CD4-positive, alpha-beta T cell (primary cell): ENCODE measurements around the gene TMEM62. TPM values are rescaled to one million over a fixed set of nuclear protein-coding genes. Genes with fewer than 3 reads are reported as not detected.

ENCODE experiments used
- ATAC-seq: fragments of 200-7000 bp; cut with Tn5 transposase; one replicate; pipeline ENCODE4 v1.10.0; 2022; ENCODE audit warnings: mild to moderate bottlenecking; ENCODE audit not compliant: poor library complexity
- CTCF ChIA-PET: fragments of 350-600 bp; sonication (Branson Sonifier 250); formaldehyde crosslinking; loops from one replicate; lab custom pipeline; 2021; ENCODE audit warnings: antibody characterized with exemption, inconsistent platforms; lab: Charles Lee
- POLR2A ChIA-PET: fragments of 350-600 bp; sonication (Branson Sonifier 250); formaldehyde crosslinking; loops from one replicate; lab custom pipeline; 2021; ENCODE audit warnings: antibody characterized with exemption, inconsistent platforms; lab: Charles Lee
- DNase-seq, 14 experiments: peaks; one replicate each; pipeline ENCODE4 v3.0.0-alpha.2; 2013 to 2020; ENCODE audit warnings: mixed read lengths in 2 of 14
- H3K27ac ChIP-seq, 2 donors: one replicate each; pipeline versions ENCODE4 v1.5.1 to v1.7.0; 2013; ENCODE audit warnings: low read length in 2 of 2, low read depth in 1 of 2, mild to moderate bottlenecking in 1 of 2
- H3K27me3 ChIP-seq, 2 experiments: 1 replicate in 1 of 2; 2 replicates in 1 of 2; pipeline versions ENCODE4 v1.6.1 to v1.7.0; 2013; ENCODE audit warnings: low read length in 2 of 2, control low read depth in 1 of 2, mild to moderate bottlenecking in 1 of 2, moderate library complexity in 1 of 2; ENCODE audit not compliant: insufficient read depth in 2 of 2, control insufficient read depth in 1 of 2
- H3K36me3 ChIP-seq: one replicate; pipeline ENCODE4 v1.6.1; 2013; ENCODE audit warnings: low read length, control low read depth; ENCODE audit not compliant: insufficient read depth
- H3K4me1 ChIP-seq: one replicate; pipeline ENCODE4 v1.6.1; 2013; ENCODE audit warnings: low read length, control low read depth; ENCODE audit not compliant: insufficient read depth
- H3K4me3 ChIP-seq: one replicate; pipeline ENCODE4 v1.5.1; 2013; ENCODE audit warnings: mild to moderate bottlenecking, low read length, moderate library complexity
- H3K9me3 ChIP-seq, 2 experiments: 1 replicate in 1 of 2; 2 replicates in 1 of 2; pipeline versions ENCODE4 v1.6.1 to v1.7.0; 2013; ENCODE audit warnings: low read length in 2 of 2, mild to moderate bottlenecking in 2 of 2, control low read depth in 1 of 2, moderate library complexity in 1 of 2; ENCODE audit not compliant: control insufficient read depth in 1 of 2, insufficient read depth in 1 of 2
- H3K27ac Mint-ChIP-seq: one replicate; pipeline ENCODE4 v1.8.0; 2020; ENCODE audit warnings: mixed read lengths
- H3K27me3 Mint-ChIP-seq: one replicate; pipeline ENCODE4 v1.8.0; 2021; ENCODE audit warnings: mixed read lengths
- H3K36me3 Mint-ChIP-seq: one replicate; pipeline ENCODE4 v1.8.0; 2021; ENCODE audit warnings: low read depth, mixed read lengths
- H3K4me1 Mint-ChIP-seq: one replicate; pipeline ENCODE4 v1.8.0; 2021; ENCODE audit warnings: low read depth, mixed read lengths
- H3K4me3 Mint-ChIP-seq: one replicate; pipeline ENCODE4 v1.8.0; 2020; ENCODE audit warnings: mild to moderate bottlenecking, mixed read lengths
- H3K9me3 Mint-ChIP-seq: one replicate; pipeline ENCODE4 v1.8.0; 2020; ENCODE audit warnings: mixed read lengths
- CTCF ChIP-seq: fragments of 200-600 bp; IDR thresholded peaks from one replicate; pipeline ENCODE4 v1.8.0; 2022; ENCODE audit warnings: antibody characterized with exemption, mild to moderate bottlenecking
- intact Hi-C, 2 experiments: fragments of 100-400 bp; cut with DNase I in 1 of 2; cut with micrococcal nuclease in 1 of 2; formaldehyde crosslinking; loops; one replicate each; pipeline versions ENCODE4 v1.15.1 to v1.9.0; 2023 to 2025; cut with DNase I, micrococcal nuclease
- total RNA-seq, 174 experiments: library from RNA in 2 of 174; stranded (reverse) in 2 of 174; gene quantifications; one replicate each; pipeline ENCODE4 v1.2.3 and lab custom pipeline; 2021 to 2026

TMEM62 gene
- total RNA-seq, 2 experiments from 2014 or later = 17.5 to 22.5 TPM

GRCh38 chr15:43209059-43209824 lies 75.9 kb downstream of the TMEM62 start:
- Histone ChIP-seq H3K27ac (no peak overlapping the region), H3K4me1 (peaks cover 1% of the 10 kb centered on the region), H3K4me3 (no peak overlapping the region), H3K27me3 (peaks cover 3 to 13% of the 10 kb centered on the region in 2 experiments), H3K9me3 (no peaks in the 10 kb centered on the region), H3K36me3 (no peaks in the 10 kb centered on the region)
- H3K4me1 Mint-ChIP-seq = peaks cover 4% of the 10 kb centered on the region
- no peak overlapping the region for H3K27ac Mint-ChIP-seq
- ChIA-PET CTCF (no interaction called here), POLR2A (no interaction called here)
- TF ChIP-seq CTCF = no peak
- H3K9me3 Mint-ChIP-seq = no peaks in the 10 kb centered on the region
- DNase-seq (no peak), ATAC-seq (no peak)
- no peaks in the 10 kb centered on the region for H3K36me3 Mint-ChIP-seq
- intact Hi-C loops = no loop called here
- no peak overlapping the region for H3K4me3 Mint-ChIP-seq
- H3K27me3 Mint-ChIP-seq = peaks cover 10% of the 10 kb centered on the region

GRCh38 chr15:43210172-43210745 lies 76.9 kb downstream of the TMEM62 start:
- Histone ChIP-seq H3K36me3 (no peaks in the 10 kb centered on the region), H3K4me3 (no peak overlapping the region), H3K4me1 (no peaks in the 10 kb centered on the region), H3K27ac (no peak overlapping the region), H3K9me3 (no peaks in the 10 kb centered on the region), H3K27me3 (peaks cover 3 to 13% of the 10 kb centered on the region in 2 experiments)
- CTCF ChIA-PET = interaction anchor here (0.6 kb wide), 1 partner anchor 146 kb away, joined by 3 read pairs; no protein-coding TSS in a partner anchor
- H3K9me3 Mint-ChIP-seq = no peaks in the 10 kb centered on the region
- POLR2A ChIA-PET = no interaction called here
- H3K4me1 Mint-ChIP-seq = no peaks in the 10 kb centered on the region
- no peak for TF ChIP-seq CTCF
- H3K27ac Mint-ChIP-seq = no peak overlapping the region
- peaks cover 10% of the 10 kb centered on the region for H3K27me3 Mint-ChIP-seq
- H3K4me3 Mint-ChIP-seq = no peak overlapping the region
- intact Hi-C loops = no loop called here
- H3K36me3 Mint-ChIP-seq = no peaks in the 10 kb centered on the region
- DNase-seq (no peak), ATAC-seq (no peak)

GRCh38 chr15:43210807-43211206 lies 77.4 kb downstream of the TMEM62 start:
- ChIA-PET CTCF (interaction anchor here (0.6 kb wide), 1 partner anchor 146 kb away, joined by 3 read pairs; no protein-coding TSS in a partner anchor), POLR2A (no interaction called here)
- Histone ChIP-seq H3K4me1 (no peaks in the 10 kb centered on the region), H3K27ac (no peak overlapping the region), H3K9me3 (no peaks in the 10 kb centered on the region), H3K4me3 (no peak overlapping the region), H3K36me3 (no peaks in the 10 kb centered on the region), H3K27me3 (peaks cover 3 to 13% of the 10 kb centered on the region in 2 experiments)
- ATAC-seq (no peak), DNase-seq (no peak)
- peaks cover 10% of the 10 kb centered on the region for H3K27me3 Mint-ChIP-seq
- no peaks in the 10 kb centered on the region for H3K4me1 Mint-ChIP-seq
- intact Hi-C loops = no loop called here
- H3K36me3 Mint-ChIP-seq = no peaks in the 10 kb centered on the region
- H3K9me3 Mint-ChIP-seq = no peaks in the 10 kb centered on the region
- H3K27ac Mint-ChIP-seq = no peak overlapping the region
- TF ChIP-seq CTCF = no peak
- H3K4me3 Mint-ChIP-seq = no peak overlapping the region
